Measurements from ENCODE around the gene RRP7A.
"Not testable (repeated sequence)": the region's sequence is repeated elsewhere in the genome, so short reads cannot be mapped to it uniquely, and the experiment has no call there.

DNA sequence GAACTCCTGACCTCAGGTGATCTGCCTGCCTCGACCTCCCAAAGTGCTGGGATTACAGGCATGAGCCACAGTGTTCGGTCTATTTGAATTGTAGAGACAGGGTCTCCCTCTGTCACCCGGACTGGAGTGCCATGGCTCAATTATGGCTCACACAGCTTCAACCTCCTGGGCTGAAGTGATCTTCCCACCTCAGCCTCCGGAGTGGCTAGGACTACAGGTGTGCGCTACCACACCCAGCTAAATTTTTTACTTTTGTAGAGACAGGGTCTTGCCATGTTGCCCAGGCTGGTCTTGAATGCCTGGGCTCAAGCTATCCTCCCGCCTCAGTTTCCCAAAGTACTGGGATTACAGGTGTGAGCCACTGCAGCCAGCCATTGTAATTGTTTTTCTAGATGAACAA, 48.4 kb upstream of the RRP7A start:
- TF ChIP-seq, protein P1, sequence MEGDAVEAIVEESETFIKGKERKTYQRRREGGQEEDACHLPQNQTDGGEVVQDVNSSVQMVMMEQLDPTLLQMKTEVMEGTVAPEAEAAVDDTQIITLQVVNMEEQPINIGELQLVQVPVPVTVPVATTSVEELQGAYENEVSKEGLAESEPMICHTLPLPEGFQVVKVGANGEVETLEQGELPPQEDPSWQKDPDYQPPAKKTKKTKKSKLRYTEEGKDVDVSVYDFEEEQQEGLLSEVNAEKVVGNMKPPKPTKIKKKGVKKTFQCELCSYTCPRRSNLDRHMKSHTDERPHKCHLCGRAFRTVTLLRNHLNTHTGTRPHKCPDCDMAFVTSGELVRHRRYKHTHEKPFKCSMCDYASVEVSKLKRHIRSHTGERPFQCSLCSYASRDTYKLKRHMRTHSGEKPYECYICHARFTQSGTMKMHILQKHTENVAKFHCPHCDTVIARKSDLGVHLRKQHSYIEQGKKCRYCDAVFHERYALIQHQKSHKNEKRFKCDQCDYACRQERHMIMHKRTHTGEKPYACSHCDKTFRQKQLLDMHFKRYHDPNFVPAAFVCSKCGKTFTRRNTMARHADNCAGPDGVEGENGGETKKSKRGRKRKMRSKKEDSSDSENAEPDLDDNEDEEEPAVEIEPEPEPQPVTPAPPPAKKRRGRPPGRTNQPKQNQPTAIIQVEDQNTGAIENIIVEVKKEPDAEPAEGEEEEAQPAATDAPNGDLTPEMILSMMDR (IDR thresholded peaks at IDR 0.05): not testable (repeated sequence)
- TF ChIP-seq POLR2A, POLR2AphosphoS5 (IDR thresholded peaks at IDR 0.05): not testable (repeated sequence)
